ENCODE data around the gene C1S. TPM values are rescaled to one million over a fixed set of nuclear protein-coding genes. Genes with fewer than 3 reads are reported as not detected.

Gene C1S
- total and polyA plus RNA-seq, 2 of the 4 experiments (the other 2 are of a cell fraction) = 49.6 to 85.4 TPM

DNA sequence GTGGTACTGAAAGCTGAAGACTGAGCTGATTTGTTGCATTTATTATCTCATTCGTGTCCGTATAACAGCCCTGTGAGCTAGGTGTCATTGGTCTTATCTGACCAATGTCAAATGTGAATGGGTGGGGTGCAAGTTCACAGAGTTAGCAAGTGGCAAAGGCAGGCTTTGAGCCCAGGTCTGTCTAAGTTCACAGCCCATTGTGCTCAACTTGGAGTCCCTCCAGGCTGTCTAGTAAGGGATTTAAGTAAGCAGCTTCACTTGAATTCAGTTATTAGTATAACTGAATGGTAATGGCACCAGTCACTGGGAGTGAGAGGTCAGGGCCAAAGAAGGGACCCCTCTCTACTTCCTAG, 8.5 kb downstream of the C1S start (continued):
- no peak for TF ChIP-seq POLR2A (IDR thresholded peaks at IDR 0.05; ENCODE audit: low read depth, low read length)
- TF ChIP-seq MXI1 (IDR thresholded peaks at IDR 0.05; ENCODE audit: borderline replicate concordance, low read depth, low read length) = no peak
- TF ChIP-seq MAFK (IDR thresholded peaks at IDR 0.05; ENCODE audit: low read depth, low read length) = no peak
- no peak for TF ChIP-seq CHD1 (IDR thresholded peaks at IDR 0.05; ENCODE audit: low read depth, low read length)

DNA sequence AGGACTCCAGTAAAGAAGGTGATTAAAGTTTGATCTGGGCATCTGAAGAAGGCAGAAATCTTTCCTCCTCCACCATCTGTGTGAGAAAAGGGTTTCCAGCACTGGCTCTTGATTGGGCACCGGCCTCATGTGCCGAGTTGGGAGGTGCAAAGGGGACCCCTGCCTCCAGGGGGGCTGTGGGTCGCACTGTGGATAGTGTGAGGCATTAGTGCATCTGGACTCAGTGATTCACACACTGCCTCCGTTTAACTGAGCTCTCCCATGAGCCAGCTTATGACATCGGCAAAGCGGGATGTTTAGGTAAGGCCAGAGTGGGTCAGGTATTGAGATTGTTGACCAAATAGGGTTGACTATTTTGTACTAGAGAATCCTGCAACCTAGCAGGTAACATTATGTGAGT, 8.9 kb downstream of the C1S start:
- Histone ChIP-seq H4K20me1 (ENCODE audit: insufficient read depth, low read length) (no peaks in the 10 kb centered on the region), H4K5ac (ENCODE audit: low read depth, low read length) (no peak overlapping the region), H4K91ac (ENCODE audit: insufficient read depth, low read depth, low read length) (no peak overlapping the region), H2BK120ac (ENCODE audit: low read depth, low read length) (no peak overlapping the region), H3K79me1 (ENCODE audit: low read depth in 1 of 2, low read length in 2 of 2) (no peaks in the 10 kb centered on the region), H3K27me3 (ENCODE audit: control insufficient read depth, insufficient read depth, low read length) (no peaks in the 10 kb centered on the region), H3K23ac (ENCODE audit: low read depth, low read length) (no peak overlapping the region), H3K18ac (ENCODE audit: low read depth, low read length) (no peak overlapping the region), H3K4ac (ENCODE audit: low read depth, low read length) (no peak overlapping the region), H3K4me2 (ENCODE audit: low read depth, low read length) (no peak overlapping the region), H3K27ac (ENCODE audit: insufficient read depth, low read length) (no peak overlapping the region), H4K8ac (ENCODE audit: low read depth in 2 of 2, low read length in 2 of 2) (no peak overlapping the region), H3K9me1 (ENCODE audit: insufficient read depth, low read length) (peaks cover 11% of the 10 kb centered on the region), H2BK15ac (ENCODE audit: low read depth, low read length) (no peak overlapping the region), H3K4me3 (ENCODE audit: insufficient read depth, low read depth, low read length) (no peak overlapping the region), H3K9ac (ENCODE audit: low read depth, low read length) (no peak overlapping the region), H2AK9ac (replicated peaks; ENCODE audit: low read depth, low read length, poor library complexity) (no peak overlapping the region), H3K56ac (ENCODE audit: extremely low read depth, insufficient read depth, low read length) (no peak overlapping the region), H3K36me3 (ENCODE audit: control insufficient read depth, insufficient read depth, low read length) (peaks cover 45% of the 10 kb centered on the region), H3K9me3 (ENCODE audit: control insufficient read depth, insufficient read depth, low read length) (no peaks in the 10 kb centered on the region), H2AFZ (replicated peaks; ENCODE audit: low read length, poor library complexity) (no peak overlapping the region), H3K14ac (replicated peaks; ENCODE audit: low read depth, low read length) (no peak overlapping the region; the same call in 1 of the 2 replicates), H2BK20ac (ENCODE audit: low read depth, low read length) (no peak overlapping the region), H2AK5ac (ENCODE audit: low read depth, low read length) (no peak overlapping the region), H2BK5ac (ENCODE audit: low read depth, low read length, poor library complexity, severe bottlenecking) (no peak overlapping the region), H3K4me1 (ENCODE audit: control insufficient read depth, insufficient read depth, low read length) (peaks cover 11% of the 10 kb centered on the region)
- in situ Hi-C loops (cut with MboI; ENCODE audit: low sequenced_read_pairs) = loop anchor here (25.0 kb wide), 1 partner anchor 568 kb away; no protein-coding TSS in a partner anchor
- ChIA-PET POLR2A (ENCODE audit: unreplicated experiment) (no interaction called here), CTCF (no interaction called here)
- no TSS peak for BruUV-seq (replicated peaks)
- dilution Hi-C loops (cut with HindIII; ENCODE audit: low sequenced_read_pairs, unreplicated experiment) = no loop called here
- no peak for ATAC-seq (ENCODE audit: low read depth)
- 74% methylated on average over 4 of the region's 6 CpGs; no CpG with 5 or more reads in 1 of the 2 experiments for WGBS, 2 experiments (ENCODE audit: extremely low coverage in 2 of 2, insufficient read length in 1 of 2)
- intact Hi-C loops (cut with micrococcal nuclease) = no loop called here
- DNase-seq = no peak
- TF ChIP-seq CEBPB (IDR thresholded peaks at IDR 0.05; ENCODE audit: low read depth, low read length) (no peak), CHD1 (IDR thresholded peaks at IDR 0.05; ENCODE audit: low read depth, low read length) (no peak), RCOR1 (IDR thresholded peaks at IDR 0.05; ENCODE audit: insufficient replicate concordance, low read length) (no peak), RFX5 (IDR thresholded peaks at IDR 0.05; ENCODE audit: low read depth, low read length) (no peak), MXI1 (IDR thresholded peaks at IDR 0.05; ENCODE audit: borderline replicate concordance, low read depth, low read length) (no peak), SMC3 (IDR thresholded peaks at IDR 0.05; ENCODE audit: low read depth, low read length) (no peak), RAD21 (IDR thresholded peaks at IDR 0.05; ENCODE audit: low read length) (no peak), FOS (IDR thresholded peaks at IDR 0.05; ENCODE audit: low read depth, low read length) (no peak), NFE2L2 (IDR thresholded peaks at IDR 0.05; ENCODE audit: low read depth, low read length) (no peak), POLR2A (IDR thresholded peaks at IDR 0.05; ENCODE audit: low read depth, low read length) (no peak), BHLHE40 (IDR thresholded peaks at IDR 0.05; ENCODE audit: low read depth, low read length) (no peak), MAZ (IDR thresholded peaks at IDR 0.05; ENCODE audit: borderline replicate concordance, low read depth, low read length) (no peak)
- TF ChIP-seq, protein P1, sequence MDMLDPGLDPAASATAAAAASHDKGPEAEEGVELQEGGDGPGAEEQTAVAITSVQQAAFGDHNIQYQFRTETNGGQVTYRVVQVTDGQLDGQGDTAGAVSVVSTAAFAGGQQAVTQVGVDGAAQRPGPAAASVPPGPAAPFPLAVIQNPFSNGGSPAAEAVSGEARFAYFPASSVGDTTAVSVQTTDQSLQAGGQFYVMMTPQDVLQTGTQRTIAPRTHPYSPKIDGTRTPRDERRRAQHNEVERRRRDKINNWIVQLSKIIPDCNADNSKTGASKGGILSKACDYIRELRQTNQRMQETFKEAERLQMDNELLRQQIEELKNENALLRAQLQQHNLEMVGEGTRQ (IDR thresholded peaks at IDR 0.05; ENCODE audit: low read depth, low read length) = no peak
- TF ChIP-seq, protein P2, sequence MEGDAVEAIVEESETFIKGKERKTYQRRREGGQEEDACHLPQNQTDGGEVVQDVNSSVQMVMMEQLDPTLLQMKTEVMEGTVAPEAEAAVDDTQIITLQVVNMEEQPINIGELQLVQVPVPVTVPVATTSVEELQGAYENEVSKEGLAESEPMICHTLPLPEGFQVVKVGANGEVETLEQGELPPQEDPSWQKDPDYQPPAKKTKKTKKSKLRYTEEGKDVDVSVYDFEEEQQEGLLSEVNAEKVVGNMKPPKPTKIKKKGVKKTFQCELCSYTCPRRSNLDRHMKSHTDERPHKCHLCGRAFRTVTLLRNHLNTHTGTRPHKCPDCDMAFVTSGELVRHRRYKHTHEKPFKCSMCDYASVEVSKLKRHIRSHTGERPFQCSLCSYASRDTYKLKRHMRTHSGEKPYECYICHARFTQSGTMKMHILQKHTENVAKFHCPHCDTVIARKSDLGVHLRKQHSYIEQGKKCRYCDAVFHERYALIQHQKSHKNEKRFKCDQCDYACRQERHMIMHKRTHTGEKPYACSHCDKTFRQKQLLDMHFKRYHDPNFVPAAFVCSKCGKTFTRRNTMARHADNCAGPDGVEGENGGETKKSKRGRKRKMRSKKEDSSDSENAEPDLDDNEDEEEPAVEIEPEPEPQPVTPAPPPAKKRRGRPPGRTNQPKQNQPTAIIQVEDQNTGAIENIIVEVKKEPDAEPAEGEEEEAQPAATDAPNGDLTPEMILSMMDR (conservative IDR thresholded peaks at IDR 0.05; ENCODE audit: low read depth, low read length) = no peak

Measured in IMR-90 (cell line).